ENCODE measurements around the gene PEF1. TPM values are rescaled to one million over a fixed set of nuclear protein-coding genes. Genes with fewer than 3 reads are reported as not detected.
A peak's percentile ranks its signal among the peaks of the same experiment; 100 is the strongest.

Gene PEF1
- total RNA-seq, 1 experiment from 2014 or later = 40.3 TPM

GRCh38 chr1:31626223-31627207 is 18.2 kb downstream of the PEF1 start:
- Histone ChIP-seq H2AK5ac (ENCODE audit: insufficient read length, low read length) (no peak overlapping the region), H3K4me2 (ENCODE audit: insufficient read depth, insufficient read length, low read length) (no peak overlapping the region), H3K79me1 (ENCODE audit: insufficient read depth, low read depth, low read length, poor library complexity, severe bottlenecking) (no peaks in the 10 kb centered on the region), H4K8ac (replicated peaks; ENCODE audit: insufficient read length, low read depth, low read length) (no peak overlapping the region), H3K56ac (ENCODE audit: insufficient read length, low read depth, low read length) (no peak overlapping the region), H3T11ph (ENCODE audit: low read length) (no peak overlapping the region), H2BK15ac (ENCODE audit: low read depth, low read length) (no peak overlapping the region), H3K23ac (ENCODE audit: insufficient read length, low read depth, low read length) (no peak overlapping the region), H2AFZ (ENCODE audit: low read length) (no peak overlapping the region), H3K27ac (ENCODE audit: insufficient read length, low read depth, low read length) (no peak overlapping the region), H3K9me3 (ENCODE audit: control insufficient read depth, low read depth, low read length) (no peaks in the 10 kb centered on the region), H4K91ac (ENCODE audit: insufficient read length, low read depth, low read length) (no peak overlapping the region), H2BK120ac (ENCODE audit: low read depth, low read length, poor library complexity, severe bottlenecking) (no peak overlapping the region), H2BK5ac (ENCODE audit: insufficient read length, low read length) (no peak overlapping the region), H4K20me1 (ENCODE audit: control insufficient read depth, insufficient read depth, insufficient read length) (no peaks in the 10 kb centered on the region), H3K14ac (ENCODE audit: insufficient read depth, low read length) (no peak overlapping the region), H3K4ac (ENCODE audit: low read depth, low read length) (no peak overlapping the region), H2BK20ac (ENCODE audit: low read depth, low read length, poor library complexity, severe bottlenecking) (no peak overlapping the region), H3K79me2 (ENCODE audit: insufficient read depth, low read length) (no peaks in the 10 kb centered on the region), H3K27me3 (ENCODE audit: insufficient read depth, low read length) (no peaks in the 10 kb centered on the region), H4K5ac (ENCODE audit: insufficient read length, low read depth, low read length) (no peak overlapping the region), H3K9ac (ENCODE audit: extremely low read depth, insufficient read length, low read length) (no peak overlapping the region), H3K23me2 (ENCODE audit: insufficient read length, low read depth, low read length, poor library complexity, severe bottlenecking) (no peaks in the 10 kb centered on the region), H3K4me1 (ENCODE audit: insufficient read depth, low read length) (no peaks in the 10 kb centered on the region), H2BK12ac (ENCODE audit: insufficient read length, low read depth, low read length) (no peak overlapping the region), H3K18ac (ENCODE audit: insufficient read length, low read depth, low read length) (no peak overlapping the region)
- Mint-ChIP-seq H3K36me3 (ENCODE audit: insufficient read depth in 1 of 3, low read depth in 3 of 3) (peaks cover 5 to 27% (median 14%) of the 10 kb centered on the region in 3 experiments; a peak in 6 of 7 replicates), H3K4me3 (no peak overlapping the region; a peak in 1 of 5 replicates), H3K4me1 (peaks cover 7 to 16% of the 10 kb centered on the region in 2 experiments), H3K9me3 (no peaks in the 10 kb centered on the region), H3K27ac (peak overlapping the region; percentile 33 to 63 (median 39); a peak in 4 of 7 replicates), H3K27me3 (ENCODE audit: low read depth) (no peaks in the 10 kb centered on the region)
- TF ChIP-seq CTCF (conservative IDR thresholded peaks at IDR 0.05) = no peak
- peak; percentile 43 for DNase-seq
- no CpG with 5 or more reads among the region's 23 CpGs for WGBS (ENCODE audit: extremely low coverage, insufficient read length, low lambda C conversion rate)
